NCI-H1092 treated with DMSO at 0.1 percent for 48 hours (cell line): Measurements from ENCODE around the gene SGTA.

Source experiments
- DNase-seq: peaks from one replicate; lab custom pipeline; 2025; lab: John Stamatoyannopoulos, UW

The SGTA gene

GRCh38 chr19:2754659-2755447 lies 28.2 kb downstream of the SGTA start:
- no peak for DNase-seq

DNA sequence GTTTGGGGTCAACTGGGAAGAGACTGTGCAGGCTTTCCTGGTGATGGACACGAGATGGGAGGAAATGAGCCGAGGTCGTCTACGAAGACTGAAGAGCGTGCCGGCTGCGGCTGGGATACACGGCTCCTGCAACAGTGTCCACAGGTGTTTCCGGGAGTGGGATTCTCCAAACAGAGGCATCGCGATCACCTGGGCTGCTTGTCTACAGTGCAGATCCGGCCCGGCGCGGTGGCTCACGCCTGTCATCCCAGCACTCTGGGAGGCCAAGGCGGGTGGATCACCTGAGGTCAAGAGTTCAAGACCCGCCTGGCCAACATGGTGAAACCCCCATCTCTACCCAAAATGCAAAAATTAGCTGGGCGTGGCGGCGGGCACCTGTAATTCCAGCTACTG lies 31.6 kb downstream of the SGTA start:
- DNase-seq: no peak

- DNase-seq: no peak
Measured at GRCh38 chr19:2750808-2751437, 32.1 kb downstream of the SGTA start.

DNA sequence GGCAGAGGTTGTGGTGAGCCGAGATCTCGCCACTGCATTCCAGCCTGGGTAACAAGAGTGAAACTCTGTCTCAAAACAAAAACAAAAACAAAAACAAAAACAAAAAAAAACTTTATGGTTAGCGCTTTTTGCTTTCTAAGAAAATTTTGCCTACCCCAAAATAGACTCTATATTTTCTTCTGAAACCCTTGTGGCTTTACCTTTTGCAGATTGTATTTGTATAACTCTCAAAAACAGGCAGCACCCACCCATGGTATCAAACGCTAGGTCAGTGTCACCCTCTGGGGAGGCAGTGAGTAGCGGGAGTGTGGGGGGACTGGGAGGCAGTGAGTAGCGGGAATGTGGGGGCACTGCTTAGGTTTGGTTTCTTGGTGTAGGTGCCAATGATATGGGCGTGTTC lies 35.7 kb downstream of the SGTA start:
- DNase-seq: no peak

- DNase-seq: no peak
Measured at GRCh38 chr19:2744113-2744512, 39.0 kb downstream of the SGTA start.

DNA sequence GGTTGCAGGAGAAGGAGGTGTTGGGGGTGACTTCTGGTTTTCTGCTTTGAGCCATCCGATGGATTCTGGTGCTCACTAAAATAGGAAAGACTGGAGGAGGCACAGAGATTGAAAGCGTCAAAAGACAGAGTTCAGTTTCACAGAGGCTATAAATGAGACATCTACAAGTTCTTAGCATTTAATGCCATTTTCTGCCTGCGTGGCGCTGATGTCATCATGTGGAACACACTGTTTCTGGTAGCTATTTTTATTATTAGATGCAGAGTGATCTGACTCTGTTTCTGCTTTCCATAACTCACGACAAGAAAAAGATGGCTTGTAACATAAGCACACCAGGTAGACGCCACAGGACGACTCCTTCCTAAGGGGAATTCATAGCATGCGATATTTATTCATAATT lies 40.0 kb downstream of the SGTA start:
- DNase-seq: no peak

GRCh38 chr19:2740314-2740656 lies 42.8 kb downstream of the SGTA start:
- DNase-seq: no peak

- peak; percentile 97 for DNase-seq
Measured at GRCh38 chr19:2739602-2740313, 43.3 kb downstream of the SGTA start, which contains the start of gene SLC39A3. SLC39A3 (minus strand) TSS chr19:2740017; CDS start chr19:2737257, 2,760 bp downstream.

DNA sequence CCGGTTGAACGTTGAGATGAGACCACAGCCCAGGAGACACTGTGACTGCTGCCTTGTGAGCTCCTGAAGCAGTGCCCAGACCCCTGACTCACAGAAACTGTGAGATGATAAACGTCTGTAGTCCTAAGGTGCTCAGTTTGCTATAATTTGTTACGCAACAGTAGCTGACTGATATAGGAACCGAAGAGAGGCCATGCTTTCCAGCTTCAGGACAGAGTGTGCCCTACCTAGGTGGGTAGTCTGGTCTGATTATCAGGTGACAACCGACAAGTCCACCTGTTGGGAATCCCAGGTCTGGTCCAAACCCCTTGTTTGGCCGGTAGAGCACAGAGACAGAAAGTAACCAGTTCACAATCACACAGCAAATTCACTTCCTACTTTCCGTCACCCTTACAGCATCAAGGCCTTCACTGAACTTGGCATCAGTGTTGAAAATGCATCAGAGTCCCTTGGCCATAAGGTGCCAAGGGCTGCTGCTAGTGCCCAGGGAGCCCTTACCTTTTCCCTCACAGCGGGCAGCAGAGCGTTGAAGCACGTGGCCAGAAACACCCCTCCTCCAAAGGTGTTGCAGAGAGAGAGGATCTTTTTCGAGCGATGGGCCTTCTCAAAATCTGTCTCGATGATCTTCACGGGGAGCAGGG lies 46.4 kb downstream of the SGTA start:
- no peak for DNase-seq

GRCh38 chr19:2735374-2735773 lies 47.7 kb downstream of the SGTA start:
- DNase-seq: no peak

DNA sequence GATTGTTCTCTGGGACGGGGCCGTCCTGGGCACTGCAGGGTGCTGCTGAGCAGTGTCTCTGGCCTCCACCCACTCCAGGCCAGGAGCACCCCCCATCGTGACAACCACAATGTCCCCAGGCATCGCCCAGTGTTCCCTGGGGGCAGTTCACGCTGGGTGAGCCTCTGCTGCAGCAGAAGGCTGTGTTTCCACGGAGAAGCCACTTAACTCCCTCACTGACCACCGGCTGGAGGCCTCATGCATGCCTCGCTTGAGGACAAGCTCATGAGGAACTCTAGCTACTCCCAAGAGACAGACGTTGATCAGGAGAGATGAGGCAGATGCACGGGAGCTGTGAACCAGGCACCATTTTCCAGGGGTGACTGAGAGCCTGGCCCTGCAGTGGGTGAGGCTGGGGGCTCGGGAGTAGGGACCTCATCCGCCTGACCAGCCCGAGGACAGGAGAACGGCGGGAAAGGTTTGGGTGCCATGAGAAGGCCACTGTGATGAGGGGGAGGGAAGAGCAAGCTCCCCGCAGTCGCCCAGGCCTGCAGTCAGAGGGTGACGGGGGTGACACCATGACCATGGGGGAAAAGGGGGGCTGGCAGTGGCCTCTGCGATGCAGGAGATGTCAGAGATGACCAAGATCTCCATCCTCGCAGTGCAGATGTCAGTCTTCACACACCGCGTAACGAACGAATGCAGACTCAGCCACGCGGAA lies 48.3 kb downstream of the SGTA start:
- DNase-seq: no peak

DNA sequence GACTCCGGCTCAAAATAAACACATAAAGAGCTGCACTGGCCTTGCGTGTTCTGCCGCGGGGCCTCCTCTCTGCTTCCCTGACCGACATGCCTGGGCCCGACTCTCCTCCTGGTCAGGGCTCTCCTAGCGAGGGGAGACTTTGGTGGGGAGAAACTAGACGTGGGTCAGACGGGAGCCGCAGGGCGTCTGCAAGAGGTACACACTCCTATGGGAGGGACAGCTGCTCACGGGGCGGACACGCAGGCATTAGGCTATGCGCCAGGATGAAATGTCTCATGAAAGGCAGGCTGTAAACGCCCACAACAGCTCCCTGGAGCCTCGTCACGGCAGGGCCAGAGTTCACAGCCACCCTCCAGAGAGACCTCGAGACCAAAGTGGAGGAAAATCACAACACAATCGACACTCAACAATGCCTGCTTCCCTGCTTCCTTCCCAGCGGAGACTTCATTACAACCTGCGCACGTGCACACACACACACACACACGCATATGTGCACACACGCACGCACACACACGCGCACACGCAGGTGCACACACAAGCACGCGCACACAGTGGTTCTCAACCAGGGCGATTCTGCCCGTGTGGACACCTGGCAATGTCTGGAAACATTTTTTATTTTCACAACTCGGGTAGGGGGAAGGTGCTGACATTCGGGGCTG lies 49.0 kb downstream of the SGTA start:
- DNase-seq: no peak

GRCh38 chr19:2732883-2733282 lies 50.2 kb downstream of the SGTA start:
- no peak for DNase-seq

GRCh38 chr19:2732157-2732725 lies 50.8 kb downstream of the SGTA start:
- no peak for DNase-seq

DNA sequence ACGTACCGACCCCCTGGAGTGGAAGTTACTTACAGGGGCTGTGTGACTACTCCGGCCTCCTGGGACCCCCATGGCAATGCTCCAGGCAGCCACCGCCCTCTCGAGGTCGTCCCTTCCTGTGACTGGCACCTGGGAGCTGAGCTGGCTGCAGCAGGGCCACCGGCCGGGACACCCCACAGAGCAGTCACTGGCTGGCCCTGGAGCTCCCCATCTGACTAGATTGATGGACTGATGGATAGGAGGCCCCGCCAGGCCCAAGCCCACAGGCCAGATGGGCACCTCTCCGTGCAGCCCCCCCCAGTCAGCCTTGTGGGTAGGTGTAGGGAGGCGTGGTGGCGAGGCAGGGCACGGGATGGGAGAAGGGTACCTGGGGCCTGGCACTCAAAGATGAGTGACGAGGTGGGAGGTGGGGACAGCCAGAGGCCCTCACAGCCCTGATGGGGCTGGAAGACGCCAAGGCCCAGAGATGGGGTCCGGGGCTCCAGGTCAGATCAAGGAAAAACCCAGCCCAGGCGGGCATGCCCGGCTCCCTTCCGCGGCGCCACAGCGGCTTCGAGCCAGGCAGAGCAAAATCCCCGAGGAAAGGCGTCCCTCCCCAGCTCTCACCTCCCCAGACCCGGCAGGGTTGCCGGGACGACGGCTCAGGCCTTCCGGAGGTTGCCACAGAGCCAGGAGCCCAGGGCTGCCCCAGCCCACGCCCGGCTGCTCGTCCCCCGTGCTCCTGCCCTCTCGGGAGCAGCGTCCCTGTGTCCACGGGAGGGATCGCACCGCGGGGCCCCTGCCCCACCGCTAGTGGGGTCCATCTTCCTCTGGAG lies 51.7 kb downstream of the SGTA start:
- DNase-seq: no peak

GRCh38 chr19:2729943-2730818 lies 52.9 kb downstream of the SGTA start:
- DNase-seq: no peak

GRCh38 chr19:2728783-2729387 lies 54.2 kb downstream of the SGTA start:
- no peak for DNase-seq

- no peak for DNase-seq
Measured at GRCh38 chr19:2727640-2727944, 55.5 kb downstream of the SGTA start.
